HG03196 (cell line): ENCODE measurements around the gene NPSR1.
"Not testable (repeated sequence)": the region's sequence is repeated elsewhere in the genome, so short reads cannot be mapped to it uniquely, and the experiment has no call there.

ENCODE experiments used
- ATAC-seq: cut with Tn5 transposase; IDR thresholded peaks from one replicate; pipeline ENCODE4 v1.9.1; 2021; ENCODE audit not compliant: unreplicated experiment

NPSR1 gene

DNA sequence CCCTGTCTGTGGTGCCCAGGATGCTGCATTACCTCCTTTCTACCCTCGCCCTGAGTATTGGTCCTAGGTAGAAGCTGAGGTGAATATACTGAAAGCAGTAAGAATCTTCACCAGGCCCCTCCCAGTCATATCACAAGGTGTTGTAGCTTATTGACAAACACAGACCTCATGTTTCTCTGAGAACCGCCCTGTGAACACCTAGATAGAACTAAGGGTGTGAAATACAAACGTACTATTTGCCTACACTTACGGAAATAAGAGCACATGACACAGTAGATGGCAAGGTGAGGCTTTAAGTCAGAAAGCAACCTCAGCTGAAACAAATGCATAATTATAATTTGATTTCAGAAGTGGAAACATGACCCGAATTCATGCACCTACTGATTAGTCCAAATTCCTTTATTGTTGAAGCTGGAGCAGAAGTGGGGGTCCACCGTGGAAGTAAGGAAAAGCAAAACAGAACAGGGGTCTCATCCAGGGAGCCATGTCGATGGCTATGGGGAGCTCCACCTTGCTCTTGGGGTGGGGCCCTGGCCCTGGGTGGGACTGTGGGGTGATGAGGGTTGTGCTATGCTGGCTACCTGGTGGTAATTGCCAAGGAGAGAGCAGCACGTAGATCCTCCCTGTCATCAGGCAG lies at the start of gene NPSR1:
Gene NPSR1, plus strand, starts transcription at position 587 of the 637 bp plus-strand sequence. CDS start 195 bp downstream, outside the sequence.
- no peak for ATAC-seq

GRCh38 chr7:34612661-34613060 lies 45.4 kb upstream of the NPSR1 start:
- ATAC-seq, result no peak

DNA sequence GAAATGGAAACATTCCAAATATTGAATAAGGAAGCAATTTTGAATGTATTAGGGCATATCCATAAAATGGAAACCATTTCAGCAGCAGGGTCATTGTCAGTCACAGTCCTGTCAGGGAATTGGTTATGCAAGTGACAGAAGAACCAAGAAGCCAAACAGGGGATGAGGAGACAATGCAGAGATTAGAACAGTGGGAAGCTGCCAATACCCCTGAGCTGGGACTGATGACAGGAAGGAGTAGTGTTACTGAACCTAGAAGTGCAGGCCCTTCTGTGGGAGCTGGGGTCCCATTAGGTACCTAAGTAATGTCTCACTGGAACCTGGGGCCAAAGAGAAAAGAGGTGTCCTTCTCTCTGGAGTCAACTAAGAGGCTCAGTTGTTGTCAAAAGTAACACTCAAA lies 37.6 kb upstream of the NPSR1 start:
- no peak for ATAC-seq

DNA sequence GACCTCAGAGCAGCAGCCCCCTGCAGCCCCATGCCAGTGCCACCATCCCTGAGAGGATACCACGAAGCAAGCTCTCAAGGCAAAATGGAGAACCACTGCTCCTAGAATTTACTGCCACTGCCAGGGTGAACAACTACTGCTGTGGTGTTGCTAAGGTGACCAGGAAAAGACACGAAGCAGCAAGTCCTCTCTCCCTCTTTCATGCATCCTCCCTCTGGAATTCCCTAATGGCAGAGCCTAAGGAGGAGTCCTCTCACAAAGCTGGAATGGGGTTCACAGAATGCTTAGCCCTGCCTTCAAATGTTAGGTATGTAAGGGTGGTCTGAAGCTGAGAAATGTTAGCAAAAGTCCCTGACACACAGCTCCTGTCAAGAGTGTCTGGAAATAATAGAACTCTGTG lies 35.8 kb upstream of the NPSR1 start:
- ATAC-seq, result no peak

DNA sequence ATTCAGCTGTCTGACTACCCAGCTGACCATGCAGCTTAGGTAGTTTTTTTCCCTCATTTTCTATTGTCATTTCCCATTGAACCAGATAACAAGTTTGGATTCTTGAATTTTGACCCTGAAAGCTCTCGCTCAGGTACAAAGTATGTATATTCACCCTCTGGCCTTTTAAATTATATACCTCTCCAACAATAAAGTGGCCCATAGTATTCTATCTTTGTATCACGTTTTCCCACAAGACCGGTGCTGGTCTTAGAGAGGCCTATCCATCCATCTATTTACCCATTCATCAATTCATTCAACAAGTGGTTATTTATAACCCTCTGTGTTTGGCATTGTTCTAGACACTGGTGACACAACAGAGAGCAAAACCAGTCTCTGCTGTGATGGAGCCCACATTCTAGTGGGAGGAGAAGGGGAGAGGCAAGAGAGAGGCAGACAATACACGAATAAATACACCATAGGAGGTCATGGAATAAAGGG lies 35.2 kb upstream of the NPSR1 start:
- no peak for ATAC-seq

DNA sequence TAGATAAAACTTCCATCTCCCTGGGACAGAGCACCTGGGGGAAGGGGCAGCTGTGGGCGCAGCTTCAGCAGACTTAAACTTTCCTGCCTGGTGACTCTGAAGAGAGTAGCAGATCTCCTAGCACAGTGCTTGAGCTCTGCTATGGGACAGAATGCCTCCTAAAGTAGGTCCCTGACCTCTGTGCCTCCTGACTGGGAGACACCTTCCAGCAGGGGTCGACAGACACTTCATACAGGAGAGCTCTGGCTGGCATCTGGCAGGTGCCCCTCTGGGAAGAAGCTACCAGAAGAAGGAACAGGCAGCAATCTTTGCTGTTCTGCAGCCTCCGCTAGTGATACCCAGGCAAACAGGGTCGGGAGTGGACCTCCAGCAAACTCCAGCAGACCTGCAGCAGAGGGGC lies 29.4 kb upstream of the NPSR1 start:
- ATAC-seq, result not testable (repeated sequence)

DNA sequence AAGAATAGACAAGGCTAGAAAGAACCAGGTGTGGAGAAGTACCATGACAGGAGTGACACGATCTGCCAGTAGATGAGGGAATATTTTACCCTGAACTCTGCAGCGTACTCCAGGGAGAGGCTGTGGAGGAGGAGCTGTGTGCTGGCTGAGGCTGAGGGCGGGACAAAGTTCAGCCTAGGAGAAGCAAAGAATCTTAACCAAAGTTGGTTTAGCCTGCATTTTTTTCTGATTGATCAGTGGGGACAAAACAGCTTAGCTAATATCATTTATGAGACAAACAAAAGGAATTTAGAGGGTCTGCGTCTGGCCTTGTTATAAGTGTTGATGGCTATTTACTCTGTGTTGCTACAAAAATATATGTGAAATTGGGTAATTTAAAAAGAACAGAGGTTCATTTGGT lies 5.2 kb upstream of the NPSR1 start:
- ATAC-seq, result no peak

DNA sequence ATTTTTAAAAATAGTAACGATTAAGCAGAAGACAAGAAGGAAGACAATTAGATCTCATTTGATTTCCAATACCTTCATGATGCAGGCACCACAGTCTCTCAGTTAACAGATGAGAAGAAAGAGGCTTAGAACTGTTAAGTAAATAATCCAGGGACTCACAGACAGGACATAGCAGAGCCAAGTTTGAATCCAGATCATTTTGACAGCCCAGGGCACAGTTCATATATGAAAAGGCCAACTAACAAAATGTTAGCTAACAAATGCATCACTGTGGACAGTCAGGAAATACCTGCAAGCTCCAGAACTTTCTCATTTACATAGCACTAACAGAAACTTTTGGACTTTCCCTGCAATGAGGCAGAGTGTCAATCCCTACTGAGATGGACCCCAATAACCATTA lies 4.2 kb upstream of the NPSR1 start:
- no peak for ATAC-seq

GRCh38 chr7:34655384-34655783 lies 2.6 kb upstream of the NPSR1 start:
- no peak for ATAC-seq

GRCh38 chr7:34656041-34656440 lies 2.0 kb upstream of the NPSR1 start:
- no peak for ATAC-seq

DNA sequence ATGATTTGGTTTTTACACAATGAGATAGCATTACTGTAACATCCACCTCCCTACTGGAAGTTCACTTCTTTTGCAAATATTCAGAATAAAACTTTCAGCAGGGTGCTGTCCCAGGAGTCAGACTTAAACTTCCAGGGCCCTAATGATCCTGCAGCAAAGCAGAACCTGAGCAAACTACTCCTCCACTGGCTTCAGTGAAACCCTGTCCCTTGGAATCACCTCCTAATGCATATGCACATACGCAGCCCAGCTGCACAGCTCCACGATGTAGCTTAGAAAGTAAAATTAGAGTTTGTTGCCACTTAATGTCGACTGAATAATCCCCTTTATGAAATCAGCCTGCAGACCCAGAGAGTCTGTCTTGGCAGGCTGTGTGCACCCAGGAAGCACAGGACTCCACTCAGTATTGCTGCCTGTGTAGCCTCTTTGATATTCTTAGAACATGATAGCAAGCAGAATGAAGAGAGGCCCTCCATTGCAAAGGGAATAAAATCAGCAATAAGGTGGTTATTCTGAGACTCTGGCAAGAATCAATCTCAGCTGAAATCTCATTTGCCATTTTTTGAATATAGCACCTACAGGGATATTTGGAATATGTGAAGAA lies 1.6 kb downstream of the NPSR1 start:
- ATAC-seq, result no peak

DNA sequence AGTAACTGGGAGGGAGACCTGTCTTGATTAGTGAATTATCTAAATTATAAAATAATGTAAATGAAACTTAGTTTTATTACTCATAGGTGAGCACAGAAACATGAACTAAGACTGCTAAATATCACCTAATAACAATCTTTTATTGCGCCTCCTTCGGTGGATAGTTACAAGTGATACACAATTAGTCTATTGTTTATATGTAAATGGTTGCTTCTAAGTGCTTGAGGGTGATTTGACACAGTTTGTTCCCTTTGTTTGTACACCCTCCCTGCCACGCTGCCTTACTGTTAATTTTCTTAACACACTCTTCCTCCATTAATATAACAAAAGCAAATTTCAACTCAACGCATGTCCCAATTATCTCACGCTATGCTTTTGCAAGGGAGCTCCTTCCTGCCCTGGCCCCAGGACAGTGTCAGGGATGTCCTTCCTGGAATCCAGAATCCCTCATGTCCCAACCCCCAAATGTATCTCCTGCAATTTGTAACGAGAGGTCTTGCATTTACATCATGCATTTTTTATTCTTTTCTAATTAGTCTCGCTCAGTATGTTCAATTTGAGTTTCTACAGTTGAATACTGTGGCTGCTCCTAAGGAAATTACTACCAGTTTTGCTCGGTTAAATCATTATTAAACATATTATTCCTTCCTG lies 4.2 kb downstream of the NPSR1 start:
- ATAC-seq, result no peak

GRCh38 chr7:34664755-34665154 lies 6.7 kb downstream of the NPSR1 start:
- ATAC-seq, result no peak

DNA sequence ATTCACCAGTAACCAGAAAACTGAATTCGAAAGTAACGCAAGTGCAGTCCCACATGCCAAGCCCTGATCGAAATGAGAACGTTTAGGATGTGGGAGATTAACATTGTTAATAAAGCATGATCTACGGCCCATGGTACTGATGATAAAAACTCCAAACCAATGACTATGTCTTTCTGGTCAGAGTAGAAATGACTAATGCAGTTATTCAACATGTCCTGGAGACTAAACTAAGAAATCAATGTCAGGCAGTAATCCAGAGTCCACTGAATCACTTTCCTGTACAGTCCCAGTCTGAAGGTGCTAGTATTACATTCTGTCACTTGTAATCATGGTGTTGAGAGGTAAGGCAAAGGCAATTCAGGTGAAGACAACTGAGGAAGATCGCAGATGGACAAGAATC lies 14.4 kb downstream of the NPSR1 start:
- ATAC-seq, result no peak

DNA sequence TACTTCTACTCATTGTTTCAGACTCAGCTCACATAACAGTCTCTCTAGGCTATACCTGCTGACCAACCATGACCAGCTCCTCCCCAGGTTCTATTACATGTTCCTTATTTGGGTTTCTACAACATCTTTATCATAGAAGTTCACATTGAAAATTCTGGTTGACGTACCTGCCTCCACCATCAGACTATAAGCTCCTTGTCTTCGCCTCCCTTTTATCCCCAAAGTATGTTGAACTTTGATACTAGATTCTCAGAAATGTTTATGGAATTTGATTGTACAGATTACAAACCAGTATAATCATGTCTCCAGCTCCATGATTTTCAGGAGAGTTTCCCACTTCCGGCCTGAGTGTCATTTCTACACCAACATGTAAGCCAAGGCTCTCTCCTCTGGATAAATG lies 15.0 kb downstream of the NPSR1 start:
- ATAC-seq, result no peak

DNA sequence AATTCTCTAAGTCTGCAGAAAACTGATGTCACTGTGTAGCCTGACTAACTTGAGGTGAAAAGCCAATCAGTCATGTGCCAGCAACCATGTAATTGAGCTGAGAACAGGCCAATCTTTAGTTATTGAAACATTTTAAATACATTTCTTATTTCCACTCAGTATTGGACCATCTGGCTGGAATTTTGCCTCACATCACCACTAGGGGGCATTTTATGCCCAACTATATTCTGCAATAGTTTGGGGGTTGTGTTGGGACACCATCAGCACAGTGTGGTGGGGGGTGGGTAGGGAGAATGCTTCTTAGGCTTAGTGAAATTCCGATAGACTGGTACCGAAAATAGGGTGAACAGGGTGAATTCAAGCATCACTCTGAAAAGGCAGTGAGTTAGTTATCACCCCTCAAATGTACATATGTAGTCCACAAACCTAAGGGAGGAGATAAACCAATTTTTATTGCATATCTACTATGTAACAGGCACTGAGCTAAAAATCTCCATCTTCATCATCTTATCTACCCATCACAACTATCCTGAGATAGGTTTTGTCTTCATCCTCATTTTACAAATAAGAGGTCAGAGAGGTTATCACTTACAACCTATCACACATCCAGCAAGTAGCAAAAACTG lies 17.8 kb downstream of the NPSR1 start:
- no peak for ATAC-seq

DNA sequence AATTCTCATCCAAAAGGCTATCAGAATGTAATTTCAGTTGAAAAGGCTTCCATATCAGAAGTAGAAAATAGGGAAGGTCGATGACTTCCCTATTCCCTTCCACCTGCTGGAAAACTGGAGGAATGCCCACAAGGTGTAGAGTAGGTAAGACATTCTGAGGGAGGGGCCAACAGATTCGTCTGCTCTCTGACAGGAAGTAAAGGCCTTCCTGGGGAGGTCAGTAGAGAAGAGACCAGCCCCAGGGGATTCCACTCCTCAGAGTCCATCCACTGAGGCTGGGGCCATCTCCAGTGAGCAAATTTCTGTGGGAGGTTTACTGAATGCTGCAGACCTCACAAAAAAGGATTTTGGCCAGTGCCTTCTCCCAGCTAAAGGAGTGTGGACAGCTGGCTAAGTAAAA lies 19.5 kb downstream of the NPSR1 start:
- ATAC-seq, result no peak

DNA sequence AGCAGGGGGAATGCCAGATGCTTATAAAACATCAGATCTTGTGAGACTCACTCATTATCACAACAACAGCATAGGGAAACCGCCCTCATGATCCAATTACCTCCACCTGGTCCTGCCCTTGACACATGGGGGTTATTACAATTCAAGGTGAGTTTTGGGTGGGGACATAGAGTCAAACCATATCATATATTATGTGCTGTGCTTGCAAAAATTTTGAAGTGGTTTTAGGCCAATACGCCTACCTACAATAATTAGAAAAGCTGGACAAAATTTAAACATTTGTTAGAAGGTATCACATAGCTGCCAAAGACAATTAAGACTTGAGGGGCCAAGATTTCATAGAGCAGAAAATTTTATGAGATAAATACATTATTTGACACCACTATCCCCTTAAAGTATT lies 29.5 kb downstream of the NPSR1 start:
- ATAC-seq, result no peak

GRCh38 chr7:34696415-34696814 lies 38.4 kb downstream of the NPSR1 start:
- ATAC-seq, result no peak

DNA sequence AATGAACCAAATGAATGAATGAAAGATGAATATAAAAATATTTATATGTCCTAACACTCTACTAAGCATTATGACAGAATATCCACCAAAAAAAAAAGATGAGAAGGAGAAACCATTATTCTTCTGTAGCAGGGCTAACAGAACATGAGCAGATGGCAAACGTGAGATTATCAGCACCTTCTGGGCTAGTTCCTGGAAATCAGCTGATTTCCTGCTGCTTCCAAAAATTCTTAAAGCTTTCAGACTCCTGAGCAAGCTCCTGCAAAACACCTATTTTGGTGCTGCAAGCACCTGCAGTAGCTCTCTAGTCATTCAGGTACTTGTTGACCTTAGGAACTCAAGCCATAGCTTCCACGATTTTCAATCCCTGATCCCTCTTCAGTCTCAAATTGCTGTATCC lies 51.8 kb downstream of the NPSR1 start:
- ATAC-seq, result no peak

- ATAC-seq, result peak; percentile 70
These were observed 60.8 kb downstream of the NPSR1 start for GRCh38 chr7:34718867-34719266.

- ATAC-seq, result no peak
These were observed 61.6 kb downstream of the NPSR1 start for GRCh38 chr7:34719636-34720035.
